PFSK-1 (cell line): ENCODE measurements around the gene SDK1.

Experiments
- POLR2AphosphoS5 ChIP-seq: IDR thresholded peaks from 2 replicates; pipeline ENCODE4 v1.6.1; 2012; ENCODE audit warnings: low read depth, mild to moderate bottlenecking, control low read depth, low read length, moderate library complexity
- TF ChIP-seq, protein P1 (sequence below), 2 experiments: IDR thresholded peaks; 2 replicates each; pipeline versions ENCODE4 v1.6.1 to v1.8.0; 2011 to 2012; ENCODE audit warnings: low read depth in 2 of 2, low read length in 2 of 2, control low read depth in 1 of 2, inconsistent platforms in 1 of 2, mild to moderate bottlenecking in 1 of 2, moderate library complexity in 1 of 2; ENCODE audit not compliant: insufficient read depth in 1 of 2

GRCh38 chr7:3585826-3586225 is 284.8 kb downstream of the SDK1 start:
- TF ChIP-seq, protein P1, sequence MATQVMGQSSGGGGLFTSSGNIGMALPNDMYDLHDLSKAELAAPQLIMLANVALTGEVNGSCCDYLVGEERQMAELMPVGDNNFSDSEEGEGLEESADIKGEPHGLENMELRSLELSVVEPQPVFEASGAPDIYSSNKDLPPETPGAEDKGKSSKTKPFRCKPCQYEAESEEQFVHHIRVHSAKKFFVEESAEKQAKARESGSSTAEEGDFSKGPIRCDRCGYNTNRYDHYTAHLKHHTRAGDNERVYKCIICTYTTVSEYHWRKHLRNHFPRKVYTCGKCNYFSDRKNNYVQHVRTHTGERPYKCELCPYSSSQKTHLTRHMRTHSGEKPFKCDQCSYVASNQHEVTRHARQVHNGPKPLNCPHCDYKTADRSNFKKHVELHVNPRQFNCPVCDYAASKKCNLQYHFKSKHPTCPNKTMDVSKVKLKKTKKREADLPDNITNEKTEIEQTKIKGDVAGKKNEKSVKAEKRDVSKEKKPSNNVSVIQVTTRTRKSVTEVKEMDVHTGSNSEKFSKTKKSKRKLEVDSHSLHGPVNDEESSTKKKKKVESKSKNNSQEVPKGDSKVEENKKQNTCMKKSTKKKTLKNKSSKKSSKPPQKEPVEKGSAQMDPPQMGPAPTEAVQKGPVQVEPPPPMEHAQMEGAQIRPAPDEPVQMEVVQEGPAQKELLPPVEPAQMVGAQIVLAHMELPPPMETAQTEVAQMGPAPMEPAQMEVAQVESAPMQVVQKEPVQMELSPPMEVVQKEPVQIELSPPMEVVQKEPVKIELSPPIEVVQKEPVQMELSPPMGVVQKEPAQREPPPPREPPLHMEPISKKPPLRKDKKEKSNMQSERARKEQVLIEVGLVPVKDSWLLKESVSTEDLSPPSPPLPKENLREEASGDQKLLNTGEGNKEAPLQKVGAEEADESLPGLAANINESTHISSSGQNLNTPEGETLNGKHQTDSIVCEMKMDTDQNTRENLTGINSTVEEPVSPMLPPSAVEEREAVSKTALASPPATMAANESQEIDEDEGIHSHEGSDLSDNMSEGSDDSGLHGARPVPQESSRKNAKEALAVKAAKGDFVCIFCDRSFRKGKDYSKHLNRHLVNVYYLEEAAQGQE (IDR thresholded peaks at IDR 0.05; ENCODE audit: insufficient read depth in 1 of 2, low read depth in 2 of 2, low read length in 2 of 2), result no peak
- no peak for TF ChIP-seq POLR2AphosphoS5
